ENCODE results near the gene NALCN.
"Not testable (repeated sequence)": the region's sequence is repeated elsewhere in the genome, so short reads cannot be mapped to it uniquely, and the experiment has no call there.

Gene NALCN

DNA sequence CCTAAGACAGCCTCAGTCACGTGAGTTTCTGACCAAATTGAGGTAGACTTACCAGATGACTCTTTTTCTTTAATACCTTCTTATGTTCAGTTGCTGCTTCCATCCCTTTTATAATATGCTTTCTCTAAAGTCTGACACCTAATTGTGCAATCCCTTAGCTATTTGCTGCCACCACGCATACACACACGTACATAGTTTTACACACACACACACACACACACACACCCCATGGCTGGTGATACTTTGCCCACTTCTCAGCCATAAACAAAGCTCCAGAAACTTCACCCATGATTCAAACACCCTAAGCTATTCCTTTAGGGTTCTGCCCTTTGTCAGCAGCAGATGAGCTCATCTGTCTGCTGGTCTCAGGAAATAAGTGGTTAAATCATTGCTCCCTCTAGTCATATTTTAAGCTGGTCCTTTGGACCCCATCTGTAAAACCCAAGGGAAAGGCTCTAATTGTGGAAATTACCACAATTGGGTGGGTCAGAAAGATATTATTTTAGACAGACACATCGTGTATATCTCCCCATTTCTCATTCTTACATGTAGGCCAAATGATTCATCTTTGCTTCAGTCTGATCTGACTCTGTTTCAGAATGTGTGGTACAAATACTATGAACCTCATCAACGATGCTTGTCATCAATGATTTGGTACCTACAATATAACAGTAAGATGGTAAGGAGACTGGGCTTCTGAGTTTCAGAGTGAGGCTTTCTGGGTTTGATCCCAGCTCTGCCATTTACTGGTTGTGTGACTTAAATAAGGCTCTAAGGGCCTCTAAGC lies 69.2 kb downstream of the NALCN start:
- intact Hi-C loops (cut with DNase I) = no loop called here
- no peak for DNase-seq

- DNase-seq = no peak
- intact Hi-C loops (cut with DNase I) = no loop called here
Observed at GRCh38 chr13:101346161-101346560, 70.1 kb downstream of the NALCN start.

DNA sequence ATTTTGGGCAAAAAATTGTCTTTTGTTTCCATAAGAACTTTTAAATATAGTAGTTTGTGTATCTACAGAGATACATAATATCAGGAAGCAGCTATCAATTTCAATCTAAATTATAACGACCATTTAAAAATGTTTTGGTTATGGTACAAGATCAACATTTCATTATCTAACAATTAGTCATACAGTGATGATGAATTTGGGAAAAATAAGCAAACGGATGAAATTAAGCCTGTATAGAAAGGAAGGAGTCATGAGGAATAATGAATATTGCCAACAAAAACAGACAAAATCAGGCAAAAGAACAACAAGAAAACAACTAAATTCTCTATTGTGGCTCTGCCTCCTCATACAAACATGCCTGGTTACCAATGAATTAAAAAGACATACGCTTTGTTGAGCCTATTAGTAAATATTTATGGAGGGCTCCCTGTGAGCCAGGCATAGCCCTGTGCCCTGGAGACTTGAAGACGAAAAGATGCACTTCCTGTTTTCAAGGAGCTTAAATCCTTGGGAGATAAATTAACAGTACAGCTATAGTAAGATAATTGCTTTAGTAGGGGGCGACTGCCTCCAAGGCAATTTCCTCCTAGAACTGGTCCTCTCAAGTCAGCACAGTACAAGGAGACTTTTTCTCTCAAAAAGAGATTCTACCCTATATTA lies 73.0 kb downstream of the NALCN start:
- intact Hi-C loops (cut with DNase I) = no loop called here
- DNase-seq = no peak

- intact Hi-C loops (cut with DNase I) = no loop called here
- no peak for DNase-seq
Observed at GRCh38 chr13:101341464-101341863, 74.8 kb downstream of the NALCN start.

GRCh38 chr13:101339202-101339601 lies 77.1 kb downstream of the NALCN start:
- no peak for DNase-seq
- intact Hi-C loops (cut with DNase I) = no loop called here

DNA sequence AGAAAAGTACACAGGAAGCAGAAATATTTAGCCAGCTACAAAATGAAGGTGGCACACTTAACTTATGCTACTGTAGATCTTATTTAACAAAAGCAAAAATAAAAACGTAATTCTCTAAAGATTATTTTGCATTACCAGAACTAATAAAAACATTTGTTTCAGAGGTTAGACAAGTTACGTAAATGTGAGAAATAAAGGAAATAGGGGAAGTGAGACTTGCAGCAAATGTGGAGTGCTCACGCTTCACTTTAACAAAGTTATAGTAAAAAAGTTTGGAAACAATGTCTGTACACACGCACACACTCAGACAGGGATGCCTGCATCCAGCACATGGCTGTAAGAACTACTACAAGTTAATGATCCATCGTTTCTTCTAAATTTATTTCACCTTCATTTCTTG lies 83.7 kb downstream of the NALCN start:
- intact Hi-C loops (cut with DNase I) = no loop called here

DNA sequence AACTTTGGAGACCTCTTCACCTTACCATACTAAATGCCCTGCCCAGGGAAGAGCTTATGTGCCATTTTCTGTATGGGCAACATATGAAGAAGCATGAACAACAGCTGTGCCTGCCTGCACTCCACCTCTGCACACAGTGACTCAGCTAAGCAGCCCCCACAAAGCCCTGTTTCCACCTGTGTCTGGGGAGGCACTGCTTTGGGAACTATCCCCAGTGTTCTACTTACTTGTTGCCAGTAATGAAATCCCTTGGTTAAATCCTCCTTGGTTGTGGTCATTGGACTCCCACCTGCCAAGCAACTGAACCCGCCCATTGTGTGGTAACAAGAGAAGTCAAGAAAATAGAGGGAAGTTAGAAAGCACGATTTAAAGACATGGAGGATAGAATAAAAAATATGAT lies 84.6 kb downstream of the NALCN start:
- intact Hi-C loops (cut with DNase I) = no loop called here
- peak in 16 of 42 donors; percentile 6 to 56 (median 14) for DNase-seq

More for the DNA sequence above, 83.7 kb downstream of the NALCN start:
- DNase-seq = no peak

GRCh38 chr13:101327871-101328270 lies 88.4 kb downstream of the NALCN start:
- DNase-seq = no peak
- intact Hi-C loops (cut with DNase I) = no loop called here

DNA sequence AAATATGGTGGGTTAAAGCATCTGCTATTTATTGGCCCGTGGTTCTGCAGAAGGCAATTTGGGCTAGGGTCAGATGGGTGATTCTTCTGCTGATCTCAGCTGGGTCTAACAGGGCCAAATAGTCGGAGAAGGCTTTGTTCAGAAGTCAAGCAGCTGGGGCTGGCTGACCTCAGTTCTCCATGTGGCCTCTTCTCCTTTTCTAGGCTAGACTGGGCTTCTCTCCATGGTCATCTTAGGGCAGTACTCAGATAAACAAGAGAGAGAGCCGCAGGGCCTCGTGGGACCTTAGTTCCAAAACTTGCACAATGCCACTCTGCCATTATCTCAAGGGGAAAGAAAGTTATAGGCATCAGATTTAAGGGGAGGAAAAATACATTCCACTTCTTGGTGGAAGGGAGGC lies 89.6 kb downstream of the NALCN start:
- DNase-seq = no peak
- intact Hi-C loops (cut with DNase I) = no loop called here

DNA sequence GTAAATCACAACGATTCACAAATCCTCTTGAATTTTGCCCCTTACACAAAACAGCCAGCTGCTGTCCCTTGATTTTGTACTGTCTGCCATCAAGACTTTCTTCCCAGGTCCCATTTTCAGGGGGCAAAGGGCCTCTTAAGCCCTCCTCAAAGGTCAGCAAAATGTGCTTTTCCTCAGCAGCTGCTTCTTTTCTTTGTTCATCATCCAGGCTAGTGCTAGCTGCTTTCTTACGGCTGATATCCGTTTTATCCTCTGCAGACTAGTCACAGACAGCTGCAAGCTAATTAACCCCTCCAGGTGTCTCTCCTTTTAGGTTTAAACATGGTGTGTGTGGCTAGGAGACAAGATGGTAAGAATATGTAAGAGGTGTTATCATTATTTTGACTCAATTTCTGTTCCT lies 90.9 kb downstream of the NALCN start:
- intact Hi-C loops (cut with DNase I) = no loop called here
- no peak for DNase-seq

DNA sequence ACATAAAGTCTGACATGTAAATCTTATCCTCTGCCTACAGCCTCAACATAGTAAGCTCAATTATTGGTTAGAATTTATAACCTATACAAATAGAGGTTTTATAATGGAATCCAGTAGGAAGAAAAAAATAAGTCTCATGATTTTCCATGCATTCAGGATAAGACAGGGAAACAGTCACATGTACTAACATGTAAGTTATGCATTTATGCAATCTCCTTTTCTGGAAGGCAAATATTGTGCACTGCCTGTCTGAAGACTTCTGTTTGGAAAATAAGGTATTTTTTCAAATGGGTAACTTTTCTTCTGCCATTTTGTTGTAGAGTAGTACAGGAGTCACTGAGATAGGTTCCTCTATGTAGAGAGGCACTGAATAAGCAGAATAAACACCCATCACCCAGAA lies 92.7 kb downstream of the NALCN start:
- no peak for DNase-seq
- intact Hi-C loops (cut with DNase I) = no loop called here

GRCh38 chr13:101317986-101318523 lies 98.3 kb downstream of the NALCN start:
- intact Hi-C loops (cut with DNase I) = no loop called here
- no peak for DNase-seq

DNA sequence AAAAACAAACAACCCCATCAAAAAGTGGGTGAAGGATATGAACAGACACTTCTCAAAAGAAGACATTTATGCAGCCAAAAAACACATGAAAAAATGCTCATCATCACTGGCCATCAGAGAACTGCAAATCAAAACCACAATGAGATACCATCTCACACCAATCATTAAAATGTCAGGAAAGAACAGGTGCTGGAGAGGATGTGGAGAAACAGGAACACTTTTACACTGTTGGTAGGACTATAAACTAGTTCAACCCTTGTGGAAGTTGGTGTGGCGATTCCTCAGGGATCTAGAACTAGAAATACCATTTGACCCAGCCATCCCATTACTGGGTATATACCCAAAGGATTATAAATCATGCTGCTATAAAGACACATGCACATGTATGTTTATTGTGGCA lies 102.8 kb downstream of the NALCN start:
- intact Hi-C loops (cut with DNase I); DNase-seq: not testable (repeated sequence)

- intact Hi-C loops (cut with DNase I) = no loop called here
- no peak for DNase-seq
Observed at GRCh38 chr13:101309014-101309619, 107.2 kb downstream of the NALCN start.

- DNase-seq = no peak
- intact Hi-C loops (cut with DNase I) = no loop called here
Observed at GRCh38 chr13:101308247-101309013, 107.9 kb downstream of the NALCN start.

DNA sequence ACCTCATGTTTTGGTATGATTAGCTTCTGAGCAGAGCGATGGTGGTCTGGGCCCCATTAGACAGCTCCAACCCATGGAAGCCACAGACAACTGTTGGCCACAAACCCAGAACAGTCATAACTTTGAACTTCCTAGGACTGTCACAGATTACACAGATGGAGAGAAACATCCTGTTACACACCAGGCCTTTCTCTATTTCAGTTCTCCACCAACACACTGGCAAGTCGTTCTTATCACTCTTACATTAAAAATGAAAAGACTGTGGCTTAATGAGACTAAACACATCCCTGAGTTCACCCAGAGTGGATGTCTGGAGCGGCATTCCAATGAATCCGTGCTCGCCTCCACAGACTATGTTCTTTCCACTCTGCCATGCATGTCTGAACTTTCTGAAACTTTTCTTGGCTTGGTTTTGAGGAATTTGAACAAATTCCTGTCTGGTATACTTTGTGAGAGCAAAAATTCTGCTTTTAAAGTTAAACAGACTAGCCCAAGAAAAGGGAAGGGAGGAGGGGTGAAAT lies 109.1 kb downstream of the NALCN start:
- intact Hi-C loops (cut with DNase I) = no loop called here
- no peak for DNase-seq

DNA sequence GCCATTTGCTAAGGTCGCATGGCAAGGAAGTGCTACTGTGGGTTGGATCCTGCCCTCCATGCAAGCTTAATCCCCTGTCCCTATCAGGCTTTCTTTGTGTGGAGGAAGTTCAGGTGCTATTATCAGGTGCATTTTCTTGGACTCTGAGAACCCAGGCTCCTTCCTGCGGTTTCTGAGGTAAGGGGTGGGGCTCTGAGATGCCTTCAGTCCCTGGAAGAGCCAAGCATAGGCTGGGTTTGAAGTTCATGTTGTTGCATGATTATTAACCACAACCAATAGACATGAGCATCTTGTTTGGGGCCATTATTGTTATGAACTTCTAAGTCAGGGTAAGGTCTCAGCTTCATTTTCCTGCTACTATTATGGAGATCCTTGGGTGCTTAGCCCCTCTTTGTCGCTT lies 109.5 kb downstream of the NALCN start:
- intact Hi-C loops (cut with DNase I) = no loop called here
- no peak for DNase-seq

DNA sequence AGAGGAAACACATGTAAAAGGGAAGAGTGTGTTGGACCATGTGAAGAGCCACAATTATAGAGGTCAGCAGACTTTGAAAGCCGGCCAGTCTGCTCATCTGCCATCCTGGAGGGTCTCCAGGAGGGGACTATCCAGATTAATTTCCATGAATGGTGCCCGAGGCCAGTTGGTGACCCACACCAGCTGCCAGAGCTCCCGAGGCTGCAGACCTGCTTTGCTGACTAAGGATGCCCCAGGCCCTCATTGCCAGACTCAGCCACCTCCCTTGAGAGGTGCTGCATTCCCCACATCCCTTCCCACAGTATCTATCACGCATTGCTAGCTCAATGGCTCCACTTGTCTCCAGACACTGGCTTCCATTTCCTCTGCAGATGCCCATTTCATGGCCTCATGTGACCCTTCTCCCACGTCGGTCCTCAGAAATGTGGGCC lies 110.3 kb downstream of the NALCN start:
- DNase-seq = no peak
- intact Hi-C loops (cut with DNase I) = no loop called here

DNA sequence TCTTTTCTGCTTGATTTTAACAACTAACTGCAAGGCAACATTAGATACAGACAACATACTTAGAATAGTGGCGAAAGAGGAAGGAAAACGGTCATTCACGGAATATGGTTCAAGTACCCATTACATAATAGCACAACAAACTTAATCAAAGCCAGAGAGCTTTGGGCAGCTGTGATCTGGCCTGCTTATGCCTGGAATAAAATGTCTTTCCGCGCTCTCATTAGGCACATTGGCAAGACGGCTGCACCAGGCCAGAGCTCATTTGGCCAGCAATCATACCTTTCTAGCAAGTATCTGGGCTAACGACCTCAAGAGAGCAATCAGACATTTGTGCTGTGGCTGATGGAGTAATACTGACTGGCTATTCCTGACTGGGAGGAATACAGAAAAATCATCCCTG lies 112.8 kb downstream of the NALCN start:
- peak in 18 of 42 donors; percentile 8 to 57 (median 30) for DNase-seq
- intact Hi-C loops (cut with DNase I) = no loop called here
